HG03175 (cell line): Measurements from ENCODE around the gene KLB.

Experiments used
- ATAC-seq: cut with Tn5 transposase; IDR thresholded peaks from one replicate; pipeline ENCODE4 v1.9.1; 2021; ENCODE audit warnings: mild to moderate bottlenecking, moderate library complexity; ENCODE audit not compliant: unreplicated experiment

Gene KLB

DNA sequence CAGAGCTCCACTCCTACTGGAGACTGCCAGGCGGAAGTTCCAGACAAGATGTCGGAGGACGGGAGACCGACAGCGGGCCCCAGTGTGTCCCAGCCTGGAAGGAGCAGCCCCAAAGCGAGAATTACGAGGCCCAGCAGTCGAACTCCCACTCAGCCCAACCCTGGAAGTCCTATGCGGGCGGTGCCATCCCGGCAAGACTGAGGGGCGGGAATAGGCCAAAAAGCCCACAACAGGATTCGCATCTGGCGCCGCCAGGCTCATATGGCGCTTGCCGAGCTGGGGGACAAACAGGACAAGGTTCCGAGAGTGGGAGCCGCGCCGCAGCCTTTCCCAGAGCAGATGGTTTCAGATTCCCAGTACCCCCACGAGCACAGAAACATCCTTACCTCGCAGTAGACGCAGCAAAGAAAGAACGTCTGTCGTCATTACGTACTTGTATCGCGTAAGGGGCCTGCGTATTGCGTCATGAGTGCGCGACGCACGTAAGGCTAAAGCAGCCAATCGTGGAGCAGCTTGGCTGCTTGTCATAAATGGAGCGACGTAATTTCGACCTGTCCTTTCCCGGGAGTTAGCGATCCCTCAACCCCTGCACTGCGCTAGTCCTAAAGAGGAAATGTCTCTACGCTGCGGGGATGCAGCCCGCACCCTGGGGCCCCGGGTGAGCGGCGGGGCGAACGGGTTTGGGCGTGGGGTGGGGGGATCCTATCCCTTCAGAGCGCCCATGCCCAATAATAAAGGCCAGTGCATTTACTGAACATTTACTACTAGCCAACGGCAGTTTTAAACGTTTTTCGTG, 52.0 kb downstream of the KLB start, which contains the start of the genes LIAS and RPL9:
LIAS (plus strand) TSS at position 552 of the 796 bp plus-strand sequence; CDS start at position 614, 62 bp downstream.
RPL9 (minus strand) TSS at position 418 of the 796 bp plus-strand sequence. CDS start 483 bp downstream, outside the sequence.
- peak; percentile 83 for ATAC-seq

DNA sequence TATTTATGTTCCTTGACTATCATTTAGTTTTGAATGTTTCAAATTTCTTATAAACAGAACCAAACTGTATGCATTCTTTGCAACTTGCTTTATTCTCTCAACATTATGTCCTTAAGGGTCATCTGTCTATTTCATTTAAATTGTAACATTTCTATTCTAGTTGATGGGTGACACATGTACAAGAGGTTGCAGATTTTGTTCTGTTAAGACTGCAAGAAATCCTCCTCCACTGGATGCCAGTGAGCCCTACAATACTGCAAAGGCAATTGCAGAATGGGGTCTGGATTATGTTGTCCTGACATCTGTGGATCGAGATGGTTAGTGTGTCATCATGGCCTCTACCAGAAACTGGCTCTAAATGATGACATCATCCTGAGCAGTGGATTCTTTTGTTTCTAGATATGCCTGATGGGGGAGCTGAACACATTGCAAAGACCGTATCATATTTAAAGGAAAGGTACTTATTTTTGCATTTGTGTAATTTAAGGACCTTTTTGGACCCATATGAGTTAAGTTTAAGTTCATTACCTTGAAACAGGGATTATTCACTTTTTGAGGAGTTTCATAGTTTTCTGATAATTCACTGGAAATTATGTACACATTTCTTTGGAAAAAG, 58.3 kb downstream of the KLB start:
- no peak for ATAC-seq

DNA sequence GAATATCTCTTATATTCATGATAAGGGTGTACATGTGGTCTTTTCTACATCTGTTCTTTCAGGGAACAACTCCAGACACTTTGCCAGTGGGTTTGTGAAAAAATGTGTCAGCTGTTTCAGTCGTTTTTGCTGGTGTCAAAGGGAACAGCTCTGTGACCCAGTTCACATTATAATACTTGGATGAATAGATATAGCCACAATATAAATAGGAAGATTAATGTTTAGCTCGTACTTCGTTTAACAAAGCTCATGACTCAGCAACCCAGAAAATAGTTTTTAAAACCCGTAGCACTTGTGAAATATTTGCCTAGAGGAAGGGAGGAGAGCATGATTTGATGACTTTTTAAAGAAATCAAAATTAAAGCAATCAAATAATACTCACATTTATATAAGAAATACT, 60.0 kb downstream of the KLB start:
- ATAC-seq = no peak

DNA sequence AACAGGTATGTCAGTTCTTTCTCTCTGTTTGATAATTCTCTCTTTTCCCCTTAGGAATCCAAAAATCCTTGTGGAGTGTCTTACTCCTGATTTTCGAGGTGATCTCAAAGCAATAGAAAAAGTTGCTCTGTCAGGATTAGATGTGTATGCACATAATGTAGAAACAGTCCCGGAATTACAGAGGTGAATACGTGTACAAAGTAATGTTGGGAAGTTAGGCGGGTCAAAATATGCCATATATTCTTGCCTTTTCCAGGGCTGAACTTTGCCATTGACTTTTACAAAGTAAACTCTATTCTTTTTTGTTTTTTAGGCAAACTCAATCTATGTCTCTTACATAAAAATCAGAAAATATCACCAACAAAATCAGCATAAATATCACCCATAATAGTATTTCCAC, 60.7 kb downstream of the KLB start:
- ATAC-seq = no peak

DNA sequence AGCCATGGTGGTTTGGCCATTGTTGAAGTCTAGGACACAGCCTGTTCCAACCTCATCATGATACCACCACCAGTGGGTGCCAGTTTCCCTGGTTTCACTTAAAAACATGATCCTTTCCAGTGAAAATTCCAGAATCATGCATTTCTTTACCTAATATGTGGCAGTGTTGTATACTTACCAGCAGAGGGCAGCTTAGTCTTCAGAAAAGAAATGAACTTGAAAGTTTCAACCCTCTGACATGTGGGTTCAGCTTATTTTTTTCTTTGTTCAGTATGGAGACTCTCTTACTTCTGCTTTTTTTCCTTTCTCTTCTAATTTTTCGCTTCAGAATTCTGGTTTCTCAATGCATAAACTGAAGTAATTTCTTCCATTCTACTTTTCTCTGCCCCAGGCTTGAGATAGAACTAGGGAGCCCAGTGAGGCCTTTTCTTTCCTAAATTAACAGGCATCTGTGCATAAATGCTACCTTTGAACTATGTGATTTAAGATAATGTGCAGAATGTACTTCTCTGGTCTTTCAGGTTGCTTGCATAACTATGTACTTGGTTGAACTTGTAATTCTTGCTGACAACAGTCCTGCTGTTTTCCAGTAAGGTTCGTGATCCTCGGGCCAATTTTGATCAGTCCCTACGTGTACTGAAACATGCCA, 62.8 kb downstream of the KLB start:
- ATAC-seq = peak; percentile 73

GRCh38 chr4:39470402-39470801, 63.7 kb downstream of the KLB start:
- no peak for ATAC-seq

- ATAC-seq = no peak
Measured at GRCh38 chr4:39472396-39472795, 65.7 kb downstream of the KLB start.

DNA sequence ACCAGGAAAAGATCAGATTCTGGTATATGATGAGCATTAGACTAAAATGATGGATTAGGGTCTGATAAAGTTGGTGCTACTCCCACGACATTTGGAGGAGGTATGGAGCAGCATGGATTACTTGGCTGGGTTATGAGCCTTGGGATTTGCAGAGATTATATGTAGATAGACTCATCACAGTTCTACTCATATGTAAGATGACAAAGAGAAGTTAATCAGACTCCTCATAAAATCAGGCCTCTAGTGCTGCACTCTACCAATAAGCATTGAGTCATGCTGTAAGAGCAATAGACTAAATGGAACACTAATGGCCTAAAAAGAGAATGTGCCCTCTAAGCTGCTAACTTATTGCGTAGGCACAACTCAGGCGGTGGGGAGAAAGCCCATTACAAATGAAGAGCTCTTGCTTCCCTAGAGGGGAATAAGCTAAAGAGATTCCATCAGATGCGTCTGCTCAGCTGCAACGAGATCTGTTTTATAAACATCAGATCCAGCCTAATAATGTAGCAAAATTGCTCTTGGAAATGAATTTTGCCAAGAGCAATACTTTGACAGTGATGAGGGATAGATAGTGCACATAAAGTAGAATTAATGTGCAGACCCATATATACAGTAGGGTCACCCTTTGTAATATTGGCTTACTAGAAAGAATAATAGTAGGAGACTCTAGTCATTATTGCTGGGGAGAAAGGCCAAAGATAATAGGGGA, 69.6 kb downstream of the KLB start:
- ATAC-seq = no peak

DNA sequence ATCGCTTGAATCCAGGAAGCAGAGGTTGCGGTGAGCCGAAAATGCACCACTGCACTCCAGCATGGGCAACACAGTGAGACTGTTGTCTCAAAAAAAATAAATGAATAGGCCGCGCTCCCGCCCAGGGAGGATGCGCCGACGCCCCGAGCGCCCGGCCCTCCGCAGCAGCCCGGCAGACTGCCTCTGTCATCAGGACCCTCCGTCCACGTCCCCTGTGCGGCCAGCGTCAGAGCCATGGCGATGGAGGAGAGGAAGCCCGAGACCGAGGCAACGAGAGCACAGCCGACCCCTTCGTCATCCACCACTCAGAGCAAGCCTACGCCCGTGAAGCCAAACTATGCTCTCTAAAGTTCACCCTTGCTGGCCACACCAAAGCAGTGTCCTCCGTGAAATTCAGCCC, 73.5 kb downstream of the KLB start:
- no peak for ATAC-seq

DNA sequence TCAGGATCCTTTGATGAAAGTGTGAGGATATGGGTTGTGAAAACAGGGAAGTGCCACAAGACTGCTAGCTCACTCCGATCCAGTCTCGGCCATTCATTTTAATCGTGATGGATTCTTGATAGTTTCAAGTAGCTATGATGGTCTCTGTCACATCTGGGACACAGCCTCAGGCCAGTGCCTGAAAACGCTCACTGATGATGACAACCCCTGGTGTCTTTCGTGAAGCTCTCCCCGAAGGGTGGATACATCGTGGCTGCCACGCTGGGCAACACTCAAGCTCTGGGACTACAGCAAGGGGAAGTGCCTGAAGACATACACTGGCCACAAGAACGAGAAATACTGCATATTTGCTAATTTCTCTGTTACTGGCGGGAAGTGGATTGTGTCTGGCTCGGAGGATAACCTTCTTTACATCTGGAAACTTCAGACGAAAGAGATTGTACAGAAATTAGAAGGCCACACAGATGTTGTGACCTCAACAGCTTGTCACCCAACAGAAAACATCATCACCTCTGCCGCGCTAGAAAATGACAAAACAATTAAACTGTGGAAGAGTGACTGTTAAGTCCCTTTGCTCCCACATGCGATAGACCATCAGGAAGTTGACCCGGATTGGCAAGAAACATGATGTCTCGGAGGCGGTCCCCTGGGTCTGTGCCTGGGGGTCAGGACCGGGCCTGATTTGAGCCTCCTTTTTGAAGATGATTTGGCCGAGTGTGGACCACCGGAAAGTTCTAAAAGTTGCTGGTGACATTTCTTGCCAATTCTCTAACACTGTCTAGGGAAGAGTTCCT, 74.4 kb downstream of the KLB start:
- ATAC-seq = no peak

DNA sequence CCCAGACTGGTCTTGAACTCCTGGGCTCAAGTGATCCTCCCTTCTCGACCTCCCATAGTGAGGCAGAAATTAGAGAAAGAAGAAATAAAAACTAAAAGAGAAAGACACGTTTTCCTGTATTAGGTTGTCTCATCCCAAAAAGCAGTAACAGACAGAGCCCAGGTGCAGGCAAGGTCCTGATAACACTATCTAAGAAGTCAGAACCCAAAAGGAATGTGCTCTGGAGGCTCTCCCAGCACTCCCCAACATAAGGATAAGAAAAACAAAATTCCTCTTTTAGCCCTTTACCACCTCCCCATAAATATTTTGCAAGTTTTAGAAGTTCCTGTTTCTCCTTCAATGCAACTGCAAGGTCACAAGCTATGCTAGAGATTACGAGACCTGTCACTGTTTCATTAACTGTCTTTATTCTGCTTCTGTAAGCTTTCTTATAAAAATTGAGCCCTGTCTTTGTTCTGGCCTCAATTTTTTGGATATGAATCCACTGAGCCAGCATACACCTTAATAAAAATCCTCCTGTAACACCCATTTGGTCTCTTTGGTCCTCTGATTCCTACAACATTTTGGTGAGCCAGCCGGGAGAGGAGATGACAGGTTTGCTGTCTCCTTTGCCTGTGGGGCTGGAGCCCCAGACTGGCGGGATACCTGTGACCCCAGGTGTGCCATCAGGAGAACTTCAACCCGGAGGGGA, 78.0 kb downstream of the KLB start:
- no peak for ATAC-seq

DNA sequence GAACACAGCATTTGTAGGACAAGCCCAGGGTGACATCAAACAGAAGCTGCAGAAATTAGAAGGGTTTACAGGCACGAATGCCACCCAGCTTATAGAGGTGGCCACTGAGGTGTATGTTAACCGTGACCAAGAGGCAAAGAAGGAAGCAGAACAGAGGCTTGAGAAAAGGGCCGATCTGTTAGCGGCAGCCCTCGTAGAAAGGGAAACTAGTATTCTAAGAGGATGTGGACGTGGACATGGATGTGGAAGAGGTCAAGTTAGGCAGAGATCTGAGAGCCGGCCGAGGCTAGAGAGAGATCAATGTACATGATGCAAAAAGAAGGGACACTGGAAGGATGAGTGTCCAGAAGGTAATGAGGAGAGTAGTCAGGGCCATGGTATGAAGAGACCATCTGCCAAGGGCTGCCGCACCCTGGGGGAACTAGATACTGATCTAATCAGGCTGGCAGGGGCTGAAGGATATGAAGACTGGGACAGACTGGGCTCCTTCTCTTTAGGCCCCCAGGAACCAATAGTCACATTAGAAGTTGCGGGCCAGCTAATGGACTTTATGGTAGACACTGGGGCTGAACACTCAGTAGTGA, 79.6 kb downstream of the KLB start:
- no peak for ATAC-seq

DNA sequence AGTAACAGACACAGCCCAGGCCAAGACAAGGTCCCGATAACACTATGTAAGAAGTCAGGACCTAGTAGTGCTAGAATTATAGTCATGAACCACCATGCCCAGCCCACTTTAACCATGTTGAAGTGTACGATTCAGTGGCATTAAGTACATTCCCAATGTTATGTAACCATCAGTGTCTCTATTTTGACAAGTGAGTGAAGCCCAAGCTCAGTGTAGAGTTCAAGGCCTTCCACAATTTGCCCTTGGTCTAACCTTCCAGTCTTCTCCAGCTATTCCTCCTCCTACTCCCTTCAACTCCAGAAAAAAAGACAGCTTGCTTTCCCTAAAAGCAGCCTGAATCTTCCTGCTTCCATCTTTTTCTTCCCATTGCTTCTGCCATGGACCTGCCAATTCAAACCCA, 83.6 kb downstream of the KLB start:
- no peak for ATAC-seq

DNA sequence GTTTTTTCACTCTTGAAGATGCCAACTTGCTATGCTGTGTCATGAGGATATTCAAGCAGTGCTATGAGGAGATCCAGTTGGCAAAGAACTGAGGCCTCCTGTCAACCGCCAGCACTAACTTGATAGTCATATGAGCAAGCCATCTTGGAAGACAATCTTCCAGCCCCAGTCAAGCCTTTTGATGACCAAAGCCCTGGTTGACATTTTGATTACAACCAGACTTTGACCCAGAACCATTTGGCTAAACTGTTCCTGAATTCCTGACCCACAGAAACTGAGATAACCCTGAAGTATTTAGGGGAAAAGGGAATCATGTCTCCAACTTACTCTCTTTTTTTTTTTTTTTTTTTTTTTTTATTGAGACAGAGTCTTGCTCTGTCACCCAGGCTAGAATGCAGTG, 87.6 kb downstream of the KLB start:
- ATAC-seq = no peak

DNA sequence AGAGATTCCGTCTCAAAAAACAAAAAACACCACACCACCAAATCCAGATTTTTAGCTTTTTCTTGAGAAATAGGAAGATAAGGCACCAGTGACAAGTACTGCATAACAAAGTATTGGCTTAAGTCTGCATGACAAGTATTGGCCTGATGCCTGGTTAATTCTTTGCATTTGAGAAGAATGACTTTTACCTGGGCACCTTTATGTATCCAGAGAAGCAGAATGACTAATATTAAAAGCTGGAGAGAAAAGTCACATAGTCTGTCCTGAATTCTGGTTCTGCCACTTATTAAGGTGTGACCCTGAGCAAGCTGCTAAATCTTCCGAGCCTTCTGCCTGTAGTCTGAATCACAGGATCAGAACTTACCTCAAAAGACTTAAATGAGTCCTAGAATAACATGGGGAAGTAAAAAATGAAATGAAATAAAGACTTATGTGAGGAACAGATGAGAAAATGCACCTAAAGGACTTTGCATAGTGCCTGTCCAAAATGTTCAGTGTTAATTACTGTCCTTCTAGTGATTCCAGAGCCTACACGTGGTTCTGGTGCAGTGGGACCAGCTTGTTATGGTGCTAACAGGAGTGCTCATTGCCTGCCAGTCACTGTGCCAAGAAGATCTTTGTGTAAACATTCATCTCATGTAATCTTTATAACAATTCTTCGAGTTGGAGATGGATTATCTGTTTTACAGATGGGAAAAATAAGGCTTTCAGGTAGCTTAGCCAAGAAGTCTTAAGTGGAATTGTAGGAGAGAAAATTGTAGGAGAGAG, 88.9 kb downstream of the KLB start:
- no peak for ATAC-seq

DNA sequence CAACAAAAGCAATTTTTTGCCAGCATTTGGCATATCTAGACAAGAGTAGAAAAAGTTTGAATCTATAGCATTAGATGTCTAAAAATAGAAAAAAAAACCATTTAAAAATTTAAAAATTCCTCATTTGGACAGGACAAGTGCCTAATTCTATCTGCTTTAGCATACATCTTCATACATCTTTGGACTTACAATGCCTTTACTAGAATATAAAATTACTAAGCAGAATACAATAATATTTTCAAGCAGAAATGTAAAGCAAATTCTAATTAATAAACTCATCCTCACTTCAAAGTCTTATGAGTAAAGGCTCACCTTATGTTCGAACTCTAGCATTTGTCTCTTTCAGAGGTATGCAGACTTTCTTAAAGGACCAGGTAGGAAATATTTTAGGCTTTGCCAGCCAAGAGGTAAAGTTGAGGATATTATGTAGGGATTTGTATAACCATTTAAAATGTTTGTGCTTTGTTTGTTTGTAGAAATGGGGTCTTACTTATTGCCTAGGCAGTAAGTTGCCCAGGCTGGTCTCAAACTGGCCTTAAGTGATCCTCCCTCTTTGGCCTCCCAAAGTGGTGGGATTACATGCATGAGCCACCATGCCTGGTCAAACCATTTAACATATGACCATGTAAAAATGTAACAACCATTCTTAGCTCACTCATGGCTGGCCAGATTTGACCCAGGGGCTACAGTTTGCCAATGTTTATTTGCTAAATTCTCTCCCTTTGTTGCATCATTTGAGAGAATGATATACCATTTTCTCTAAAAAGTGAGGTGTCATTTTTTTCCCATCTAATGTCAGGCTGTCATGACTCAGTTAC, 91.4 kb downstream of the KLB start:
- no peak for ATAC-seq

- ATAC-seq = no peak
Measured at GRCh38 chr4:39498727-39499020, 91.9 kb downstream of the KLB start.
